HG02678 (cell line): ENCODE results near the gene DNAJC2.
"Not testable (repeated sequence)": the region's sequence is repeated elsewhere in the genome, so short reads cannot be mapped to it uniquely, and the experiment has no call there.

Experiments used
- ATAC-seq: cut with Tn5 transposase; IDR thresholded peaks from one replicate; pipeline ENCODE4 v1.9.1; 2021; ENCODE audit warnings: mild to moderate bottlenecking, moderate library complexity; ENCODE audit not compliant: unreplicated experiment

DNAJC2 gene

DNA sequence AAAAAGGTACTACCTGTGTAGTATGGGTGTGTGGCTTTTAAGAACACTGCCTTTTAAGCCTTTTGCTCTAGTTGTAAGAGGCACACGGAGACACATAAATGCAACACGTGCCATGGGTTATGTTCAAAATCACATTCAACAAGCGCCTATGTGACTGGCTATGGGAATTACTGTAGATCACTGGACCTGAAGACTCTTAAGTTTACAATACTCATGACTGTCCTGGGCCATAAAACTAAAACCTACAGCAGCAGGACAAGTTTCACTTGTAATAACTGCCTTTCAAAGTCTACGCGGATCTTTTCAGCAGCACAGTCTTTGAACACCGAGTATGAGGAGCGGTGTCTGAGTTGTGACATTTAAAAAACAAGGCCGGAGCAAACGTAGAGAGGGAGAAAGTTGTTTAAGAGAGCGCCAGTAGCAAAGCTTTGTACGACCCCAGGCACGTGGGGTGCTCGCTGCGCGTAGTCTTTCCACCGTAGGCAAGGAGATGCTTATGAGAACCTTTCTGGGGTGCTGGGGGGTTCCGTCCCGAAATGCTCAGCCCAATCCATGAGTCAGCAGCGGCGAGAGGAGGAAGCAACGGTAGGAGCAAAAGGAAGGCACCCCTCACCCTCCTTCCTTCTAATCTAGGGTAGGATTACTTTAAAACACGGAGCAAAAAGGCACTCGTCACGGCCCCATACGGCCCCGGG lies 662 bp downstream of the DNAJC2 start:
- ATAC-seq, result peak; percentile 2

DNA sequence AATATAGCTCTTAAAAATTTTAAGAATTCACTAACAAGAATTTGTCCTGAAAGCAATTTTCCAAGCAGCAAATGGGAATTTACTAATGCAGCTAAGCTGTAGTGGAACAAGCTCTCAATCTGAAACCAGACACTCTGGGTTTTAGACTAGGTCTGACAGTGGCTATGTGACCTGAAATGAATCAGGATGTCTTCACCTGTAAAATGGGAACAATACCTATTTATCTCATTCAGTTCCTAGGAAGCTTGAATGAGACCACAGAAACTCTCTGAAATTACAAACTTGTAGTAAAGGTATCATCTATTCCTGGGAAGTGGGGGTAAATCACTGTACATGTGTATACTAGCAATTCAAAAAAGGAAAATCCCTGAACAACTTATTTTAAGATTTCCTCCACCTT lies 1.2 kb downstream of the DNAJC2 start:
- ATAC-seq, result no peak

DNA sequence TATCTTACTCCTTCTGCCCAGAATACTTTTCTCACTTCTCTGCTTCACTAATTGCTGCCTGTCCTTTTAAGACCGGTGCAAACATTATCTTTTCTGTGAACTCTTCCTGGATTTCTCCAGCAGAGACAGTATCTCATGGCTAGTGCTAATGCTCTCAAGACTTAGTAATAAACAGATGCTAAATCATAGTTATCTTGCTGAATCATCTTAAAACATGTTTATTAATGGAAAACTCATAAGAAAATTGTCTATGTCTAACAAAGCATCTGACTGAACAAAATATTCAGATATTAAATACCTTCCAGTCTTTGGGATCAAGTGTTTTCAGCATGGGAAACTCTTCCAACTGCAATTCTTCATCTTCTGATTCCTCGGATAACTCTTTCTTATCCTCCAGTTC lies 3.1 kb downstream of the DNAJC2 start:
- ATAC-seq, result no peak

DNA sequence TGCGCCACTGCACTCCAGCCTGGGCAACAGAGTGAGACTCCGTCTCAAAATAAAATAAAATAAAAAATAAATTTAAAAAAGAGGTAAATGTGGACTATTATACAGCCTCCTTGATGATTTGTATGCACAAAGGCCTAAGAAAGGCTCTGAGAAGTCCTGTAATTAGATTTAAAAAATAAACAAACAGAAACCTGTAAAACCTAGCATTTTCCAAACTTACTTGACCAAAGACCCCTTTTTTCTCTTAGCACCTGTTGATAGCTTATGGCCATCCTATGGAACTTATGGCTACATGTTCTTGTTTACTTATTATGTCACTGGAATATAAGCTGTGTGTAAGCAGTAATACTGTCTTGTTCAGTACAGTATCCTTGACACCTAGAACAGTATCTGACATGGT lies 5.7 kb downstream of the DNAJC2 start:
- no peak for ATAC-seq

DNA sequence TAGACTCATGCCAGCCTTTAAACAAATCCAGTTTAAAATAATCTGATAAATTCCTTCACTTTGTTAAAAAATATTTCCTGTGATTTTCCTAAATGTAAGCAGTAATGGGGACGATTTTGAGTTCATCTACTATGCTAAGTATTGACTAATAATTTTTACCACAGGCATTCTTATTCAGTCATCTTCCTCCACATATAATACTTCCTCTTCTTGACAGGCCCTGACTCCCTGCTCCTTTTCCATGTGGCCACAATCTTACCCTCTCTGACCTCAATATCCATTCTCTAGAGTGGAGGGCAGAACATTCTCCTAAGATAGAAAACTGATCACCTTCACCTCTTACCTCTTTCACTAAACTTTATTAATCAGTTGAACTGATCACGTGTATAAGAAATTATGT lies 7.8 kb downstream of the DNAJC2 start:
- ATAC-seq, result no peak

DNA sequence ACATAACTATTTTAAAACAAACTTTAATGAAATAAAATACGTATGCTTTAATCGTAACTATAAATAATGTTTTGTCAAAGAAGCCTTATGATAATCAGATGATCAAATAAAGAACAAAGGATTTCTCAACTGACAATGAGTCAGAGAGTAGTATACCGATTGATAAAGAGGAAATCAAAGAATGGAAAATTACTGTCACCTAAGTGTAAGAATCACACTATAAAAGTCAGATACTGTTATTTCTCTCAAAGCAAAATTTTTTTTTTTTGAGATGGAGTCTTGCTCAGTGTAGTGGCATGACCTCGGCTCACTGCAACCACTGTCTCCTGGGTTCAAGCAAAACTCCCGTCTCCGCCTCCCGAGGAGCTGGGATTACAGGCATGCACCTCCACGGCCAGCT lies 18.8 kb downstream of the DNAJC2 start:
- no peak for ATAC-seq

DNA sequence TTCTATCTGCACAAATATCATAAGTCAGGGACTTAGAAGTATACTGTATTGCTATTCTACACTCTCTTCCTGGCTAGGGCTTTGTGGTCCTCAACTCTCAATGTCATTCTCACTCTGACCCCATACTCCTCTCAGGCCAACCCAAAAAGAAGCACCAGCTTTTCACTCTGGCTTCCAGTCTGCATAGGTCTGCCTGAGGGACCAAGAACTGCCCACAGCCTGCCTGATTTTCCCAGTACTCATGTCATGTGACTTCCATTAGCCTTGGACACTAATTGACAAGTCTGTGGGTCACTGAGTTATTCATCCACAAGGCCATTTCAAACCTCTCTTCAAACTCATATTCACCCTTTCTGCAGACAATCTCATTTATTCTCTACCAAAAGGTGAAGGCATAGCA lies 27.6 kb downstream of the DNAJC2 start:
- no peak for ATAC-seq

DNA sequence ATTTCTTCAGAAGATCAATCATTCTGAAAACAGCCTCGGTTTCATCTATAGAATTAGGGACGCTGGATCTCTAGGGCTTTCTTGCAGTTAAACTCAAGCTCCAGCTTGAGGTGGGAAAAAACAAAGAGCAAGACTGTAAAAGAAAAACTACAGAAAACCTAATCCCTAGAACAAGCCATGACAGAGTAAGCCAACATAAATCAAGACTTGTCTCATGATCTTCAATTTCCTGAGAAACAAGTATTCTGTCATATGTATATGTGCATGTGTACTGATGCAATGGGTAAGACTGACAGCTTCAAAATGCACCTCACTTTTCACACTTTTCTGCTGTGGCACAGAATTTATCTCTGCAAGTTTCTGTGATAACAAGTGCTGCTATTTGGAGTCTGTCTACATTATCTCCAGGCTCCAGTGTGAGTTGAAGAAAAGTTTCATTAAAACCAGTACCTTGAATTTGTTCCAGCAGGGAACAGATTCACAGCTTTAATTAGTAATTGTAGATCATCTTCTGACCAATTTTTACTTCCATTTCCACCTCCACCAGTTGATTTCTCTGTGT lies 28.1 kb downstream of the DNAJC2 start:
- ATAC-seq, result no peak

DNA sequence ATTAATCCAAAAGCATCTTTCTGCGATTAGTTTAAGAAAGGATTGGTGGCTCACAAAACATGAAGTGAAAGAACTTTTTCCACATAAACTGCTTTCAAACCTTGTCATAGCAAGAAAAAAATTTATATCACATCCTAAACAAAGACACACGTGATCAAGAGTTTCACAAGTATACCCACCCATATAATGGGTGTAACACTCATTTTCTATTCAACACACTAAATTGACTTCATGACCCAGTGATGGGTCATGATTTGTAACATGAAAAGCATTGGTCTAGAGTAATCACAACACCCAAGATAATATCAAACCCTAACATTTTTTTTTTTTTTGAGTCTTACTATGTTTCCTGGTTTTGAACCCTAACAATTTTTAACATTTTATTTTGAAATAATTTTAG lies 29.7 kb downstream of the DNAJC2 start:
- no peak for ATAC-seq

DNA sequence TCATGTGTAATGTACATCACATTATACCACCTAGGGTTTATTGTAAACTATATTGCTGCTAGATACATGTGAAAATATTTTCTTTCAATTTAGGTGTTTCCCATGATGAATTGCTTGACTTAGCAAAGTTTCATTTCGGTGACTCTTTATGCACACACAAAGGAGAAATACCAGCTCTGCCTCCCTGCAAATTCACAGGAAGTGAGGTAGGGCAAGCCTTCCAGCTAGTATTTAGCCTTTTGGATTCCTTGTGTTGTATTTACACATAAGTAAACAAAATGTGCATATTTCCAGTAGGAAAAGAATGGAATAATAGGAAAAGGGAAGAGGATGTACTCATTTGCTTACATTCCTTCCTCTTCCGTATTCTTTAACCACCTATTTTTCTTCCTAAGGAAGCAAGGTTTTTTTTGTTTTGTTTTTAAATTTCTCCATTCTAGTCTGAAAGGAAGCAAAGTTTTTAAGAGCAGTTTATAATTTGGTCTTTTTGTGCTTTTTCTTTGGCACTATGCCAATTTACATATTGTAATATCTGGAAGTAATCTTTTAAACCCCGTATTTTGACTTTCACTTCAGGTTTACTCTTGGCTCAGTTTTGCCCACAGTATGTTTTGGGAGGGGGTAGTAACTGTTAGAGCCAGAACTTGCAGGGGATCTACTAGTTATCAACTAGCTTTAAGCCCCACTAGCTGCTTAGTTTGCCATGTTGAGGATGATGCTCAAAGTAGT lies 36.9 kb downstream of the DNAJC2 start:
- ATAC-seq, result no peak

DNA sequence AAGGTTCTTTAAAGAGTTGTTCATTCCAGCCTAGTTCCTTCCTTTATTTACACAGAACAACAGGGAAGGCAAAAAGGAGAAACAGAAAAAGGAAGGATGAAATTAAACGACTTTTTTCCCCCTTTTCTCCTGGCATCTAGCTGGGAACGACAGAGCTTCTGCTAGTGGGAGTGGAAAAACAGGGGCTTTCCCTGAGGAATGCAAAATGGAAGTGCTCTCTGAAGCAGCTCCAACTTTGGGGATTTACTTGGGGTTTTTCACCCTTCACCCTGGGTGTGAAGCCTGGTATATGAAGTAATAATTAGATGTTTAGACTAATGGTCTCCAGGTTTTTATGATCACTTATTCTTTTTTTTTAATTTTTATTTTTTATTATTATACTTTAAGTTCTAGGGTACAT lies 43.1 kb downstream of the DNAJC2 start:
- ATAC-seq, result no peak

DNA sequence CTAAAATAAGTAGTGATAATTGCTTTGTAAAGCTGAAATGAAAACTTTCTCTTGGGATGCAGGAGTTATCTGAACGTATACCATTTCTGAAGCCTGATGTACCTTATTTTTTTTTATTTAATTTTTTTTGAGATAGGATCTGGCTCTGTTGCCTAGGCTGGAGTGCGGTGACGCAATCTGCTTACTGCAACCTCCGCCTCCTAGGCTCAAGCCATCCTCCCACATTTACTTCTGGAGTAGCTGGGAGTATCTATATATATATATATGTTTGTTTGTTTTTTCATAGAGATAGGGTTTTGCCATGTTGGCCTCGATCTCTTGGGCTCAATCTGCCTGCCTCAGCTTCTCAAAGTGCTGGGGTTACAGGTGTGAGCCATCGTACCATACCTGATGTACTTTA lies 44.9 kb downstream of the DNAJC2 start:
- no peak for ATAC-seq

DNA sequence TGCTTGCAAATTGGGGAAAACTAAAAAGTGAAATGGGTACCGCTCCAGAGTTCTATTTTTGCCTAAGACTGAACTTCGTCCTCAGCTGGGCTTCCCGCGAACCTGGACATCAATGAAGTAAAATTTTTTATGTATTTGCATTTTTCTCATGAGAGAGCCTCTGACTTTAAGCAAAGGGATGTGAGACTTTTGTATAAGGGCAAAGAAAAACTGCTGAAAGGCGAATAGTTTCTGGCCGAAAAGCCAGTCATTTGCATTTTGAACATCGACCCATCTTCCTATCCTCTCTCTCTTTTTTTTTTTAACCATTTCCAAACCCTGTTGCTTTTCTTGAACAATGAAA lies 46.8 kb downstream of the DNAJC2 start:
- ATAC-seq, result peak; percentile 22

DNA sequence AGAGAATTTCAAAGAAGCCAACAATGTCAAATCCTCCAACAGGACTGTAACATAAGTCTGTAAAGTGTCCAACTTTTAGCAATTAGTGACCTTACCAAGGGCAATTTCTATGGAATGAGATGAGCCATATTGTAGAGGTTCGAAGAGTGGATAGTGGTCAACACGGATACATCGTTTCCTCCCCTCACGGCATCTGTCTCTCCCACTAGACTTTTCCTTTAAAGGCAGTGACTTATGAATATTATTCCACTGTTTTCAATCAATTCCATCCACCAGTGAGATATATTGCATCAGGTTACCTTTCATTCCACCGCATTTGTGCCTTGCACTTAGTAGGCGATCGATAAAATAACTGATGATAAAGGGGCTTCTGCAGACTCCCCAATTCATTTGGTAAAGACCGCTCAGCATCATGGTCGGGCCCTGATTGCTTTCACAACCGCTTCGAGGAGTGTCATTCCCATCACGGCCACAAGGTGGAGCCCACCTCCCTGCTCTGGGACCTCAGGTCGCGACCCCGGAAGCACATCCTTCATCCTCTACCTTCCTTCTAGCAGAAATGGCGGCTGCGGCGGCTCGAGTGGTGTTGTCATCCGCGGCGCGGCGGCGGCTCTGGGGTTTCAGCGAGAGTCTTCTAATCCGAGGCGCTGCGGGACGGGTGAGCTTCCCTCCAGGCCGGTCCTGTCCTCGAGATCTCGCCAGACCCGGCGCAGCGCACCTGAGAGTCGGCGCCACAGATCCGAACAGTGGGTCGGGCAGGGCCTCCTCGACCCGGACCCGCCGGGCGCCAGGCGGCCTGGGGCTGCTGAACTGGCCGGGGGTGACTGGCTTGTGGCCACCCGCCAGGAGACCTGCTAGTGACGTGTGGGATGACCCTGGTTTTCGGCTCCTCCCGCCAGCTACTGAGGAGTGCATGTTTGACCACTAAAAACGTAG lies 47.4 kb downstream of the DNAJC2 start, which contains the start of gene PMPCB:
Gene PMPCB (plus strand): TSS at position 535 of the 936 bp plus-strand sequence. CDS start 25 bp downstream, at position 560.
- ATAC-seq, result peak; percentile 90

DNA sequence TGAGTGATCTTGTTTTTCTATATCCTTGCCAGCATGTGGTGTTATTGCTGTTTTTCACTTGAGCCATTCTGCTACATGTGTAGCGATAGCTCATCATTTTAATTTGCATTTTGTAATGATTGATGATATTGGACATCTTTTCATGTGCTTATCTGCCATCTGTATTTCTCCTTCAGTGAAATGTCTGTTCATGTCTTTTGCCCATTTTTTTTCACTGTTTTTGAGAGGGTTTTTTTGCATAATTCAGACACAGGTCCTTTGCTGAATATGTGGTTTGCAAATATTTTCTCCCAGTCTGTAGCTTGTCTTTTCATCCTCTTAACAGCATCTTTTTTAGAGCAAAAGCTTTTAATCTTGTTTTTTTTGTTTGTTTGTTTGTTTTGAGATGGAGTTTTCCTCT lies 51.0 kb downstream of the DNAJC2 start:
- no peak for ATAC-seq

DNA sequence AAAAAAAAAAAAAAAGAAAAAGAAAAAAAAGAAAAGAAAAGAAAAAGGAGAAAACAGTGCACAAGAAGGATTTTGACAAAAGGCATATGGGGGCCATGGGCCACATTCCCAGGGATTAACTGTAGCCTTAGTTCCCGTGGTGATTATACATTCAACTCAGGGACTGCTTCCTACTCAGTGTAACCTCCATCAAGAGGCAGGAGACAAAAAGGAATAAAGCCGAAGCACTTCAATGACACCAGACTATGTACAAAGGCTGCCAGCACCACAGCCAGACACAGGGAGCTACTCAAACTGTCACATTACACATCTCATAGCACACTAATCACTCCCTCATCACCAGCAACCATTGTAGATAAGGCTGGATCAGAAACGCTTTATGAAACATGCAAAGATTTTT lies 52.4 kb downstream of the DNAJC2 start:
- no peak for ATAC-seq

DNA sequence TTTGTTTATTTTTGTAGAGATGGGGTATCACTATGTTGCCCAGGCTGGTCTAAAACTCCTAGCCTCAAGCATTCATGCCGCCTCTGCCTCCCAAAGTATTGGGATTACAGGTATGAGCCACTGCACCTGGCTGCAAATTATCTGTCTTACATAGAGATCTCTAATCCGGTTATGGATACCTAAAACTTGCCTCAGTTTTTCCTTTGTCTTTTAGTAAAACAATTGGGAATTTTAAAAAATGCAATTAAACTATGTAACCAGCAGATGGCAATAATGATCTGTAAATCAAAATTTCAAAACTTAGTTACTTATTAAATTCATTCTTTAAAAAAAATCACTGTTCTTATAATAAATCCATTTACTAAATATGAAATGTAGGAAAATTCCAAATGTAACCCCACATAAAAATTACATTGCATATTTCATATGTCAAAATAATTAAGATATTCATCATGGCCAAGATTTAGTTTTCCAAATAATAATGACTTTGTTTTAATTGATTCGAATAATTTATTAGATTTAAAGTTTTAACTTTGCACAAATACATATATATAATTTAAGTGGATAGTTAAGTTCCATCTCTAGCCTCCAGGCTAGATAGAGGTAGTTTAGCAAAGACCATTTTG lies 61.7 kb downstream of the DNAJC2 start:
- ATAC-seq, result not testable (repeated sequence)

DNA sequence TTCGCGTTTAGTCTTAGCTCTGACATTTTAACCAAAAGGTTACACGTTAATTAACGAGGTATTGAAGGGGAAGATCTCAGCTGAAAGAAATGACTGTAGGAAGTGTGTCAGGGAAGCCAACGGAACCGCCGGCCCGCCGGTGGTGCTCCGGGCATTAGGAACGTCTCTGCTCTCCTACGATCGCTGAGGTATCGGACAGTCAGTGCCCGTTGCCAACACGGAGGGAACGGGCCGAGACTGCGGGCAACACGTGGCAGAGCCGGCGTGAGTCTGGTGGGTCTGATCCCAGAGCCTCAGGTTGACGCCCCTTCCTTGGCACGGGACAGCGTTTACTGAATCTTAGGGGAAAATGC lies 63.8 kb downstream of the DNAJC2 start:
- peak; percentile 20 for ATAC-seq

DNA sequence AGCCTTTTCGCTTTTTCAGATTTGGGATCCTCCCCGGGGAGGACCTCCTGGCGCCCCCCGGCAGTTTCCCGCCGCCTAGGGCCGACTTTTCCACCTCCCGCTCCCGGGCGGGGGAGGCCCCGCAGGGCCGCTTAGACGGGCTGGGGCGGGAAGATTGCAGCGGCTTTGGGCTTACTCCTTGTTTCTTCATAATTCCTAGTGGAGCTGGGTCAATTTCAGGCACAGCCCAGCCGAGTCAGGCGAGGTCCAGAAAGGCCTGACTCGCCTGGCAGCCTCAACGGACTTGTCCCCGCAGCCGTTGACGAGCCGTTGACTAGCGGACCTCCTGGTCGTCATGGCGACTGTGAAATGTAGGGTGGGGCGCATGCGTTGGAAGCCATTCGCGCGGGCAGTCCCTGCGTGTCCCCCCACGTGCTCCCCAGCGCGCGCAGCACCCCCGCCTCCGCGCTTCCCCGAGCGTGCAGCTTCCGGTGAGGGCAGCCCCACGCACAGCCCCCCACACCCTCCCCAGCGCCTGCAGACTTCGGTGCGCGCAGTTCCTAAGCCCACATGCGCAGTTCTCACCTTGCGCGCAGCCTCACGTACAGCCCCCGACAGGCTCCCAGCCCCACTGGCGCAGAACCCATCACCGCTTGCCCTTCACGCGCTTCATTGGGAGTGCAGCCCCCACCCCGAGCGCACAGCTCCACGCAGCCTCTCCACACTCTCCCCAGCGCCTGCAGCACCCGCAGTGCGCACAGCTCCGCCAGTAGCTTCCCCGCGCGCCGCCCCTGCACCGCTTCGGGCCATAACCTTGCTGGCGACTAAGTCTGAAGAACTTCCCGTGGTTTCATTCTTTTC lies 64.4 kb downstream of the DNAJC2 start:
- peak; percentile 93 for ATAC-seq

DNA sequence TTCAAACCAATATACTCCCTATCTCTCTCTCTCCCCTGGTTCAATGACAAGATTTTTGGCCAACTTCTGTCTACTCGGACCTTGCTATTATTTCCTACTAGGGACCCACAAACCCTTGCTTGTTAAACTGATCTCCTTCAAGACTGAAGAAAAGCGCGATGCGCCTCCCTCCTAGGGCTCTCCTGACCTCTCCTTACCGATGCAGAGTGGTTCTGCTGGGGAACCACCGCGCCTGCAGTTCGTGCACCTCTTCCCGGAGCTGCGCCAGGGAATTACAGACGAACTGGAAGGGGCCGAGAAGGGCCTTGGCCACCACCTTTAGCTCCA lies 65.0 kb downstream of the DNAJC2 start:
- peak; percentile 38 for ATAC-seq
